PC-9 (cell line): ENCODE measurements around the gene DPP4. TPM values are rescaled to one million over a fixed set of nuclear protein-coding genes. Genes with fewer than 3 reads are reported as not detected.

Experiments
- BruUV-seq: library from RNA; stranded (reverse); fragments of 400-500 nt; replicated peaks from 2 replicates; lab custom pipeline; 2021; lab: Mats Ljungman, UMichigan
- CTCF ChIA-PET: fragments of 300-600 bp; sonication (Branson Sonifier 250); formaldehyde crosslinking; loops from one replicate; lab custom pipeline; 2022; ENCODE audit warnings: antibody characterized with exemption; lab: Charles Lee
- POLR2A ChIA-PET: fragments of 300-600 bp; sonication (Branson Sonifier 250); formaldehyde crosslinking; loops from one replicate; lab custom pipeline; 2022; ENCODE audit warnings: antibody characterized with exemption; ENCODE audit not compliant: unreplicated experiment; lab: Charles Lee
- DNase-seq, 2 experiments: peaks; one replicate each; pipeline versions ENCODE4 v3.0.0 to v3.0.0-alpha.2; 2015 to 2022; ENCODE audit warnings: mixed read lengths in 1 of 2
- H2AFZ ChIP-seq: fragments of 200-600 bp; sonication (generic); 2 replicates; pipeline ENCODE4 v1.8.1; 2017; ENCODE audit warnings: antibody characterized with exemption
- H3F3A ChIP-seq: fragments of 200-600 bp; sonication (generic); 2 replicates; pipeline ENCODE4 v1.8.1; 2017; ENCODE audit warnings: antibody characterized with exemption, mild to moderate bottlenecking, low read depth; ENCODE audit not compliant: insufficient read depth
- H3K27ac ChIP-seq: fragments of 200-600 bp; sonication (generic); 2 replicates; pipeline ENCODE4 v1.6.1; 2016; ENCODE audit warnings: mixed run types
- H3K27me3 ChIP-seq: fragments of 200-600 bp; sonication (generic); 2 replicates; pipeline ENCODE4 v1.6.1; 2016; ENCODE audit warnings: low read depth, mixed run types; ENCODE audit not compliant: insufficient read depth
- H3K36me3 ChIP-seq: fragments of 200-600 bp; sonication (generic); 2 replicates; pipeline ENCODE4 v1.6.1; 2016; ENCODE audit warnings: low read depth, mixed run types
- H3K4me1 ChIP-seq: fragments of 200-600 bp; sonication (generic); replicated peaks from 2 replicates; pipeline ENCODE4 v1.6.1; 2016; ENCODE audit warnings: mixed run types; ENCODE audit not compliant: insufficient read depth
- H3K4me2 ChIP-seq: fragments of 200-600 bp; sonication (generic); 2 replicates; pipeline ENCODE4 v1.6.1; 2017; ENCODE audit warnings: mixed run types
- H3K4me3 ChIP-seq: fragments of 200-600 bp; sonication (generic); 2 replicates; pipeline ENCODE4 v1.6.1; 2016; ENCODE audit warnings: mixed run types
- H3K79me2 ChIP-seq: fragments of 200-600 bp; sonication (generic); 2 replicates; pipeline ENCODE4 v1.6.1; 2017; ENCODE audit warnings: low read depth, mixed run types
- H3K9me2 ChIP-seq: fragments of 200-600 bp; sonication (generic); 2 replicates; pipeline ENCODE4 v1.8.1; 2017; ENCODE audit warnings: mild to moderate bottlenecking; ENCODE audit not compliant: insufficient read depth
- H3K9me3 ChIP-seq: fragments of 200-600 bp; sonication (generic); 2 replicates; pipeline ENCODE4 v1.8.1; 2016; ENCODE audit warnings: low read depth; ENCODE audit not compliant: insufficient read depth
- H4K20me1 ChIP-seq: fragments of 200-600 bp; sonication (generic); 2 replicates; pipeline ENCODE4 v1.8.1; 2017; ENCODE audit not compliant: insufficient read depth
- EZH2 ChIP-seq: fragments of 200-600 bp; sonication (generic); IDR thresholded peaks from 2 replicates; pipeline ENCODE4 v1.8.0; 2017; ENCODE audit warnings: antibody characterized with exemption, low read depth
- intact Hi-C: fragments of 100-400 bp; cut with micrococcal nuclease; formaldehyde crosslinking; loops from one replicate; pipeline ENCODE4 v1.10.0; 2022; ENCODE audit not compliant: unreplicated experiment
- total RNA-seq: library from RNA; stranded (reverse); gene quantifications from 2 replicates; pipeline ENCODE4 v1.2.3, GENCODE V29; 2021
- TF ChIP-seq, protein P1 (sequence below): fragments of 200-600 bp; sonication (generic); conservative IDR thresholded peaks from 2 replicates; pipeline ENCODE4 v1.6.1; 2017; ENCODE audit warnings: mixed run types, antibody characterized with exemption, mild to moderate bottlenecking, moderate library complexity

The DPP4 gene
- total RNA-seq, 1 experiment from 2014 or later, result 0.35 TPM

DNA sequence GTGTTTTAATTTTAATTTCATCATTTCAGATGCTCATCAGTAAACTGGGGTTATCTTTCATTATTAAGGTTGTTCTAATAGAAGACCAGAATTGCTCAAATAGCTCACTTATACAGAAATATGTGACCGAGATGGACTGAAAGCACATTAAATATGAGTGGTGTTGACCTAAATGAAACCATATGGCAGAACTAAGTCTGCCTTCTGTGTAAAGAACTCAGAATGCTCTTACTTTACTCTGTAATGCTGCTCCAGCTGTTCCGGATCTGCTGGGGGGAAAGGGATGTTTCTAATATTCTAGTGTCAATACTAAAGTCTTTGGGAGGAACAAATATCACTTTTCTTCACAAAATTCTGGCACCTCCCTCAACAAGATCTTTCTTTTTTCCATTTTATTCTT is 131.0 kb downstream of the DPP4 start:
- ChIA-PET POLR2A (no interaction called here), CTCF (interaction anchor here (0.7 kb wide), 1 partner anchor 319 kb away, joined by 4 read pairs; the partner anchor contains the start of gene SLC4A10)
- TF ChIP-seq, protein P1, sequence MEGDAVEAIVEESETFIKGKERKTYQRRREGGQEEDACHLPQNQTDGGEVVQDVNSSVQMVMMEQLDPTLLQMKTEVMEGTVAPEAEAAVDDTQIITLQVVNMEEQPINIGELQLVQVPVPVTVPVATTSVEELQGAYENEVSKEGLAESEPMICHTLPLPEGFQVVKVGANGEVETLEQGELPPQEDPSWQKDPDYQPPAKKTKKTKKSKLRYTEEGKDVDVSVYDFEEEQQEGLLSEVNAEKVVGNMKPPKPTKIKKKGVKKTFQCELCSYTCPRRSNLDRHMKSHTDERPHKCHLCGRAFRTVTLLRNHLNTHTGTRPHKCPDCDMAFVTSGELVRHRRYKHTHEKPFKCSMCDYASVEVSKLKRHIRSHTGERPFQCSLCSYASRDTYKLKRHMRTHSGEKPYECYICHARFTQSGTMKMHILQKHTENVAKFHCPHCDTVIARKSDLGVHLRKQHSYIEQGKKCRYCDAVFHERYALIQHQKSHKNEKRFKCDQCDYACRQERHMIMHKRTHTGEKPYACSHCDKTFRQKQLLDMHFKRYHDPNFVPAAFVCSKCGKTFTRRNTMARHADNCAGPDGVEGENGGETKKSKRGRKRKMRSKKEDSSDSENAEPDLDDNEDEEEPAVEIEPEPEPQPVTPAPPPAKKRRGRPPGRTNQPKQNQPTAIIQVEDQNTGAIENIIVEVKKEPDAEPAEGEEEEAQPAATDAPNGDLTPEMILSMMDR, result no peak
- no peak for TF ChIP-seq EZH2
- Histone ChIP-seq H3K79me2 (no peaks in the 10 kb centered on the region), H3K27ac (no peak overlapping the region), H3F3A (no peaks in the 10 kb centered on the region), H3K9me3 (no peaks in the 10 kb centered on the region), H3K4me2 (no peak overlapping the region), H2AFZ (no peak overlapping the region), H3K4me1 (no peaks in the 10 kb centered on the region), H3K9me2 (no peaks in the 10 kb centered on the region), H3K27me3 (no peaks in the 10 kb centered on the region), H4K20me1 (no peaks in the 10 kb centered on the region), H3K4me3 (no peak overlapping the region), H3K36me3 (no peaks in the 10 kb centered on the region)
- no peak for DNase-seq
- intact Hi-C loops, result no loop called here
- BruUV-seq, result no TSS peak

Other genes starting within 250 kb of the DPP4 start
- gene GCG, start 78.0 kb upstream of the DPP4 start, total RNA-seq, result not detected in 2 replicates
- gene FAP, start 169.2 kb upstream of the DPP4 start, total RNA-seq, result not detected in 2 replicates
- 4.7 and 4.8 TPM in 2 replicates for gene IFIH1, start 244.5 kb upstream of the DPP4 start, total RNA-seq